ENCODE measurements around the gene TSHZ3.

The TSHZ3 gene

DNA sequence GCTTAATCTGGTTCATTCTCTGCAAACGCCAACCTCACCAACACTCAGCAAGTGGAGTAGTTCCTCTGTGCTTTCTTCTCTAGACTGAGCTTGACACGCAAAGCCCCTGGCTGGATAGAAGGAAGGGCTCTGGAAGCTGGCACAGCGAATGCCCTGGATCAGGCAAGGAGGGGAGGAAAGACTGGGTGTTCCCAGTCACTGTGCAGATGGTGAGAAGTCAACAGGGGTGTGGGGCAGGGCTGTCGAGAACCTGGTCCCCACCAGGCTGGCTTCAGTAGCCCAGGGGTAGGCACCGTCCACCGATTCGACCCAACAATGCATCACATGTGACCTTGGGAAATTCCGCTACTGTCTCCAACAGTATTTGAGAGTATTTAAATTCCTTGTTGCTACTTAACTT, 65.5 kb downstream of the TSHZ3 start:
- no peak for DNase-seq (ENCODE audit: low spot score)

DNA sequence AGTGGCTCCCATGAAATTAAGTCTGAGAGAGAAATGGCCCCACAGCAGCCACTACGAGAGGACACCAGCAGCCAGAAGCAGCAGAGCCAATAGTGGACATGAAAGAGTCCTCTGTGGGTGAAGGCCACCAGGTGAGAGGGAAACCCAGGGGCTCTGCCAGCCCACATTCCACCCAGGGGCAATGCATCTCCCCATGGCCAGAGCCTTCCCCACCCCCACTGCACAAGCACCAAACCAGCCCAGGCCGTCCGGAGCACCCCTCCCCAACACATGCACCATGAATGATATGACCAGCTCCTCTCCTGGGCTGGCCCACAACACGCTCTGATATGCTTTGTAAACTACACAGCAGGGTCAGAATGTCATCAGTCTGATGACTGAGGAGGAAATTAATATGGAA, 66.9 kb downstream of the TSHZ3 start:
- DNase-seq (ENCODE audit: low spot score) = no peak

DNA sequence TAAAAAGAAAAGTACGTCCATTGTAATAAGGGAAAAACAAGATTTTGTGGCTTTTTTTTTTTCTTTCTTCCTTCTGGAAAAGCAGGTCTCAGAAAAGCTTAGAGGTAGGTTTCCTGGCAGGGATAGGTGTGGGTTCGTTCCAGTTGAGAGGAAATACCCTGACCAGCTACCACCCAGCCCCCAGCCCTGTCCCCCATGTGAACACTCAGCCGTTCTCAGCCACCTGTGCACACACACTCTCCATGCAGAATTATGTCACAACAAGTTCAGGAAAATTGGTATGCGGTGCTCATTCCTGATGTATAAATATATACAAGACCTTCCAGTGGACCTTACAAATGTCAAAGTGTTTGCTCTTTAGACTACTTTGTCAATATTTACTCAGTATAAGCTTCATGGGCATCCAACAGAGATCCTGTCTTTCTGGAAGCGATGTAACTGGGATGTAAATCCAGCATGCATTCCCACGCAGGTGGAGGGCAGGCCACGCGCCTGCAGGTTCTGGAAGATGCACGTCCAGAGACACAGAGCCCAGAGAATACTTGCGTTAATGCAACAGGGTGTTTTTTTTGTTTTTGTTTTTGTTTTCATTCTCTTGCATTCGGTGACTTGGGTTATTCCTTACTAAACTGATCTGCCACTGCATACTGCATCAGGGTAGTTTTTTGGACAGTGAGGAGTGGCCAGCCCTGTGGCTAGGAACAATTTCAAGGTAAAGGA, 68.8 kb downstream of the TSHZ3 start:
- DNase-seq (ENCODE audit: low spot score) = no peak

DNA sequence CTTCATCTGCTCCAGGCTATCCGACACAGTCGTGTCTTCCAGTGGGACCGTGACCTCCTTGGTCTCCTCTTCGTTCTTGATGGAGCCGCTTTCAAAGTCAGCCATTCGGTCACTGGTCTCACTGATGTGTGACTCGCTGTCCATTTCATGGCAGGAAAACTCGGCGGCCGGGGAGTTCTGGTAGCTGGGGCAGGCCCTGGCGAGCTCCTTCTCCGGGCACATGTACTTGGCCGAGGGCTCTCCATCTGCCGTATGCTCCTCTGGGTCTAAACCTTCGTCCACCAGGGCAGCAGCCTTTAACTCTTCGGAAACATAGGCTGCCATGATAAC, 69.8 kb downstream of the TSHZ3 start:
- no peak for DNase-seq (ENCODE audit: low spot score)

DNA sequence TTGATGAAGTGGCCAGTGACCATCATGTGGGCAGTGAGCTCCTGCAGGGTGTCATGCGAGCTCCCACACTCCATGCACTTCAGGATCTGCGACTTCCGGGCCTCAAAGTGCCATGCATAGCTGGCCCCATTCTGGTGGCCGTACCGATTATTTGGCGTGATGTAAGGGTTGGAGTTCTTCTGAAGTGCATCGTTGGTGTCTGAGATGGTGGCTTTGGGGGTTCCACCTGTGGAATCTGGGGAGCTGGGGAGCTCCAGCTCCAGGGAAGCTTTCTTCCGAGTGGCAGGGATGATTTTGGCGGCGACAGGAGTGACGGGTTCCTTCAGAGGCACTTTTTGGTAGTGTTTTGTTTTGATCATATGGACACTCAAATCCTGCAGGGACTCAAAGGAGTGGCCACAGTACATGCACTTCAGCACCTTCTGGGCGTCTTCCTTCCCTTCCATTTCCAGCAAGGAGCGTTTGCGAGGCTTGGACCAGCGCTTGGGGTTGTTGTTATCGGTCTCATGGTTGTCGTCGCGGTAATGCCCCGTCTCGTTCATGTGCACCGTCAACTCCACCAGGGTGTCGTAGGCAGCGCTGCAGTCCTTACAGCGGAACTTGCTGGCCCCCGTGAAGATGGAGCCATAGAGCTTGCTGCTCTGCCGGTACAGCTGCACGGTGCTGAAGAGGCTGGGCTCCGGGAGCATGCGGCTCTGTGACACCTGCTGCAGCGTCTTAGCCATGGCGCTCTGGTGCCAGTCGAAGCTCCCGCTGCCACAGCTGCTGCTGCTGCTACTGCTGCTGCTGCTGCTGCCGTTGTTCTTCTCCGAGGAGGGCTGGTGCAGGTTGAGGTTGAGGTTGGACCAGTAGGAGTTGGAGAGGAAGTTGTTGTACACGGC, 70.4 kb downstream of the TSHZ3 start:
- DNase-seq (ENCODE audit: low spot score) = no peak

DNA sequence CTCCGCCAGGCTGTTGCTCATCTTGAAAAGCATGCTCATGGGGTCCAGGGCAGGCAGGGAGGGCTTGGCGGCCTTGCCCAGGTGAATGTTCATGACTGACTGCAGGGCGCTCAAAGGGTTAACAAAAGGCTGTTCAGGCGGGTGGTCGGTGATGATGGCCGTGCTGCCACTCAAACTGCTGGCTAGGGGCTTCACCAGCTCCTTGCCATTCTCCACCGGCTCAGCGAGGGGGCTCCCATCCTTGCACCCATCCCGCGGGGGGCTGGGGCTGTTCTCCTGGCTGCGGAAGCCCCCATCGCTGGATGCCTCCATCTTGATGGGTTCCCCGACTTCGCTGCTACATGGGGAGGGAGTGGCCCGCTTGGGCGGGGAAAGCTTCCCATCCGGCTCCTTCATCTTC, 71.7 kb downstream of the TSHZ3 start:
- no peak for DNase-seq (ENCODE audit: low spot score)

DNA sequence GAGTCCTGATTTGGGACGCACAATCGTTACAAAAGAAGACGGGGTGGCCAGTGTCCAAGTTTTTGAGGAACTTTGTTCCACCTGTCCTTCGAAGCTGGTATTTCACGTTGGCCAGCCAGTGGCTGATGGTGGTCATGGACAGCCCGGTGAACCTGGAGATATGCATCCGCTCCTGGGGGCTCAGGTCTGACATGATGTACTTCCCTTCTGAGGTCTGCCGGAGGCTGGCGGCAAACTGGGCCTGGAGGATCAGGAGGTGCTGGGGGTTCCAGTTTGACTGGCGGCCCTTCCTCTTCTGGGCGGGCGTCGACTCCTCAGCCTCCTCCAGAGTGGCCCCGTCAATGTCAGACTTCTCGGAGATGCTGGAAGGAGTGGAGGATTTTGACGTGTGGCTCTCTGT, 72.4 kb downstream of the TSHZ3 start:
- no peak for DNase-seq (ENCODE audit: low spot score)

DNA sequence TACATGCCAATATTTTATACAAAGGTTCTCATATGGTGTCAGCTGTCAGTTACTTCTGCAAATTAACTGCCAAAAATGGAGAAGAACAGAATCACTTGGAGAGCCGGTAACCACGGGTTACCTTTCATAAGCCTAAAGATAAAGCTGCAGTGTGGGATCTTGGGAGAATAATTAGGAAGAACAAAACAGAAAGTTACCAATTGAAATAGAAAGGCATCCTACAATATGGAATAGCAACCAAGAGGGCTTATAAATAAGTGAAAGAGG, 74.2 kb downstream of the TSHZ3 start:
- DNase-seq (ENCODE audit: low spot score) = no peak

DNA sequence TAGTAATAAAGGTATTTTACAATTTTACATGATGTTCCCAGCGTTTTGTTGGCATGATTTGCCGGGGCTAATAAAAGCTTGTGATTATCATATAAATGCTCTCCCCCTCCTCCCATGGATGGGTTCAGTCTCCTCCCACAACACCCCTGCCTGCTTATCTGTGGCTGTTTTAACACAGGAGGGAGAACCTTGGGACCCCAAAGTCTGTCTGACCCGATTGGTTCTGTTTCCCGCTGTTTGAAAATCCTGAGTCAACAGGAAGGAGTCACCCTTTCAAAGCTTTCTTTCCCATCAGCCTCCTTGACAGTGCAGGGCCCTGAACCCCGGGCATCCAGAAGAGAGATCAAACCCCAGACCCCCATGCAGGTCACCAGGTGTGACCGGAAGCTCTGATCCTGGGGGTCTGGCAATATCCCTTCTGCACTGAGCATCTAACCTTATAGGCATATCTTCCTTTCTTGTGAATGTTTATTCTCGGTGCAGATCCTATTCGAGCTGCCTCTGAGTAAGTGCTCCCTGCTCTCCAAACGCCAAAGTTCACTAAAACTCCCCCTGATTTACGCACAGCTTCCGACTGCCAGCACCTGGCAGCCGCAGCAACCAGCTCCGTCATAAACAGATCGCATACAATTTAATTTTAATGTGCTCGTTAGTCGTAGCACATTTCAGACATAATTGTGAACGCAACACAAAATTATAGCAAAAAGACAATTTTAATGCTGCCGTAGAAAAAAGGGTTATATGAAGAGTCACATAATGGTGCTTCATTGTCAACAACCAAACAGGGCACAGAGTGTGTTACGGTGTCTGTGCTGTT, 74.8 kb downstream of the TSHZ3 start:
- no peak for DNase-seq (ENCODE audit: low spot score)

DNA sequence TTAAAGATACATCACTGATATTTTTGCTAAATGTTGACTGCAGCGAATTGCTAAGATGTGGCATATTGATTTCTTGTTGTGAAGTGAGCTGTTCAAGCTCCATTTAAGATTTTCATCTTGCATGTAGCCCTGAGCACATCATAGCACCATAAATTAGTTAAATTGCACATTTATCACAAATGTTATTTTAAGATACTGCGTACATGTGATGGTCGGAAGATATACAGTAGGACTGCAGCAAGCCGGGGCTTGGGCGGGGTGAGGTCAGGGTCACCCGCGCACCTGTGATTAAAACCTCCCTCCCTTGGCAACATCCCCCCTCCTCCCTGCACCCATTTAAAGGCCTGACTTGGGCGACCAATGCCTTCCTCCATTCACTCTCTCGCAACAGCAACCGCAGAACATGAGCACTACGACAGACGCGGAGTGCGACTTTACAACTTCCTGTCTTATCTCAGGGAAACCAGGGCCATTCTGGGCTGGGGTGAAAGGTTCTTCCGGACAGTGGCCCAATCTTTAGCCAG, 76.6 kb downstream of the TSHZ3 start:
- DNase-seq (ENCODE audit: low spot score) = no peak

DNA sequence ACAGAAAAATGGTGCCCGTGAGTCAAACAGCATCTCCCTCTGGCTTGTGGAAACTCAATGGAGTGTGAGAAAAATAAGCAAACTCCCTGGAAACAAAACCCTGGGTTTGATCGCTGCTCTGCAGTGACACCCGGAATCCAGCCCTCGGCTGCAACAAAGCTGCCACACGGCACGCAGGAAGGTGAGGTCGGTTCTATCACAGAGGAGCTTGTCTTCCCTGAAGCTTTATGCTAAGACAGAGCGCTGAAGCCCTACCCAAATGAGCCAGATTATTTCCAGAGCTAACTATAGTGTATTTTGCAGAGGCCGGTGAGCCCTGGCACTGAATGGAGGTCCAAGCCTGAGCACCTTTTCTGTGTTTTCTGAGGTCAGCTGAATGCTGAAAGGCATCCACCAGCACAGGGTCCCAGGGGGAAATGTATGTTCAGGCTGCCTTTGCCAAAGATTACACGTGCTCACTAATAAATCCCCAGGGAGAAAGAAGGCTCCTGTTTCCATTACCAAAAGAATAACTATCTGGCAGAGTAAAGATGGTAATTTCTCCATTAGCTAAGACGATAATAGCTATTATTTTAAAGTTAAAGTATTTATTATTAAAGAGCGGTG, 77.8 kb downstream of the TSHZ3 start:
- no peak for DNase-seq (ENCODE audit: low spot score)

DNA sequence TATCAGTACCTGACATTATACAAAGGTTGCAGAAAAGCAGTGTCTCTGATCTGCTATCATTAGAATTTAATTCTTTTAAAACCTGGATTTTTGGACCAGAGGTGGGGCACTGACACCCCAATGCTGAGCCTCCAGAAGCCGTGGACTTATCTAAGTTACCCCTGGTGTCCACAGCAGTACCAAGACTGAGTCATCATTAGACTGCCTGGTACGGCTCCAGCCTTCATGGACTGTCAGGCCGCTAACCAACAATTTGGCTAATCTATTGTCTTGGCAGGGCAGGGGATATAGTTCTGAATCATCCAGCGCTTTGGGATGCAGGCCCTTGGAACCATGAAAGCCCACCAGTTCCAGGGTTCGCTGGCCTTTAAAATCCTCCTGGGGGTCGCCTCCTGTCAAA, 78.3 kb downstream of the TSHZ3 start:
- no peak for DNase-seq (ENCODE audit: low spot score)

DNA sequence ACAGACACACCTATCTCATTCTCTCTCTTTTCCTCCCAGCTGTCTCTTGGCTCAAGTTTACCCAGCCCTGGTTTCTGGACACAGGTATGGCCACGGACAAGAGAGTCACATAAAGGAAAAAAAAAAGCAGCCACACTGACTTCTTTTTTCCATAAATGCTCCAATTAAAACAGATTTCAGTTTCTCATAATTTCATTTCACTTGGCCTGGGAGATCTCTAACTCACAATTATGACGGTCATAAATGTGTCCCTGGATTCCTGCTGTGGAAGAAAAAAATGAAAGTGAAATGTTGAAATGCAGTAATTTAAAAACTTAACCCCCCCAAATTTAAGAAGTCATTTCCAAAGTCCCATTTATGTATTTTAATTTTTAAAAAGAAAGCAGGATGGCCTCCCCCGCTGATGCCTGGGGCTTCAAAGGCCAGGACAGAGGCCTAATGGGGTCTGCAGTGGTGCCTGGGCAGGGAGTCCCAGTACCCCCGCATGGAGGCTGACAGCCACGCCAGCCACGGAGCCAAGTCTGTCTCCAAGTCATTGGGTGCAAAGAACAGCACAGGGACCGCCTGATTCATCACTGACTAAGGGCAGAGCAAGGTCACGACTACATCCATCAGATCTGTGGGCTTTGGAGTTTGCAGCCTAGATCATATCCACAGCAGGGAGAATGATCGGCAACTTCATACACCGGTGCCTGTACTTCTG, 79.7 kb downstream of the TSHZ3 start:
- DNase-seq (ENCODE audit: low spot score) = no peak

DNA sequence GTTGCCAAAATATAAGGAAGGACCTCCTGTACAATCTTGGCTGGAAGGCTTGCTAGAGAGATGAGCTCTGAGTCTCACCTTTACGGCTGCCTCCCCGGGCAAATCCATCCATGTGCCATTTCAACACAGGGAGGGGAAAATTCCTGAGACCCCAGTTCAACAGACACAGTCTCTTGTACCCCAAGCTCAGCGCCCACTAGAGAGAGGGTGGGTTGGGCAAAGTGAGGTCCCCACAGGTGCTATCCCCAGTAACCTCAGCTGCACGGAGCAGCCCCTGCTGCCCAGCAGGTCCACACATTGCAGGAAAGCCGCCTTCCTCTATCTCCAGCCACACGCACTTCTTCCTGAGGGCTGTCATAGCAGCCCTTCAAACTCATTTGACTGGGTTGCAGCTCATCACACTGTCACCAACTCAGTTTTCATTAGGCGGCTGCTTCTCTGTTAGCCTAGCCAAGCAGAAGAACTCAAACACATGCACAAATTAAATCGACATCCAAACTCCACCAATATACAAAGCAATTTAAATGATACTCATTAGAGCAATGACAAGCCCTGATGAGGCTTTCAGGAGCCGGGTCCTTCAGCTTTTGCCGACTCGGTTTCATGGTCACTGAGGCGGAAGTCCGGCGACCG, 80.4 kb downstream of the TSHZ3 start:
- DNase-seq (ENCODE audit: low spot score) = no peak

DNA sequence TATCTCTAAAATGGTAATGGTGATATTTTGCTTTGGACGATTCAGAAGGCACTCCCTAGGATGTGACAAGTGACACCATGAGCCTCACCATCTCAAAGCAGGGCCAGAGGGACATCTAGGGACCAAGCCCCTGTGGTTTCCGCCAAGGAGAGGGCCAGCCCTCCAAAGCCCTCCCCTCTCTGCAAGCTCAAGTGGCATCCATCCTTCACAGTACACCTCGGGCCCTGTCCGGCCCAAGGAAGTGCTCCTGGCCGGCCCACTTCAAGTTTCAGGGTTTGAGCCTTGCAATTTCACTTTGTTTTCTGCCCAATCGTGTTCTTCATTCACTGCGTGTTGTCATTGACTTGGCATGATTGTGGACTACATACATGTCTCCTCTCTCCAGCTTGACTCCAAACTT, 82.5 kb downstream of the TSHZ3 start:
- no peak for DNase-seq (ENCODE audit: low spot score)

DNA sequence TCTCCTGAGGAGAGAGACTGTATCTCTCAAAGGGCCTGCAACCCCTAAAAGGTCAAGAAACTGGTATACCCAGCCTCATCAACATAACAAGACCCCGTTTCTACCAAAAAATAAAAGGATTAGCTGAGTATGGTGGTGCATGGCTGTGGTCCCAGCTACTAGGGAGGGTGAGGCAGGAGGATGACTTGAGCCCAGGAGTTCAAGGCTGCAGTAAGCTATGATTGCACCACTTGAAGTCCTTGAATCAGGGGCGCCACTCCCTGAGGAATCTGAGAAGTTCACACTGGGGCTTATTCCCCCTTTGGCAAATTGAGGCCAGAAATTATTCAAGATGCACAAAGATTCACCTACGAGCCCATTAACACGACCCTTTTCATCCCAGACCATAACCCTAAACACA, 83.0 kb downstream of the TSHZ3 start:
- DNase-seq (ENCODE audit: low spot score) = no peak

DNA sequence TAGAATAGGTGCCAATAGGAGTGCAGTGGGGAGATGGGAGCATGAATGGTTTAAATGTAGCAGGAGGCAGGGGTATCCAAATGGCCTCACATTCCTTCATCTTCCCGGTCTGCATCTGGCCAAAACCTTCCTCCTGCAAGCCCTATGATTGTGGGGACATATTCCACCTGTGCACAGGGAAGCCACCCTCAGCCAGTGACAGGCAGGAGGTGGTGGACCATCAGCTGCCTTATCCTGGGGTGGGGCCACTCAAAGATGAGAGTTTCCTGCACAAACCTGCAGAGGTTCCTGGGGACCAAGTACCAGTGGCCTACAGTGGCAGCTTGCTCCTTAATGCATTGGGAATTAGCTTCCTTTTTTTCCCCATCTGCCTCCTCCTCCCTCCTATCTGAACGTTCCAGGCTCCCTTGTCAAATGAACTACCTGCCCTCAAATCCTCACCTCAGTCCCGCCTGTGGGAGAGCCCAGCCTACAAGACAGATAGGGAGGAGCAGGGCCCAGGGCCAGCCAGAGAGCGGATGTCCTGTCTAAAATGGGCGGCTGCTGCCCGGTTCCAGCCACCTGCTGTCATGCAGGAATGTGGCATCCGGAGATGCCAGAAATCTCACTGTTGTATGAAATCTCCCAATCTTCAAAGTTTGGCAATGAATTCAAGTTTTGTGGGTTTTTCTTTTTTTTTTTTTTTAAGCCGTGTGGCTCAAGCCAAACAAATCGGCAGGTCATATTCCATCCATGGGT, 85.0 kb downstream of the TSHZ3 start:
- no peak for DNase-seq (ENCODE audit: low spot score)

DNA sequence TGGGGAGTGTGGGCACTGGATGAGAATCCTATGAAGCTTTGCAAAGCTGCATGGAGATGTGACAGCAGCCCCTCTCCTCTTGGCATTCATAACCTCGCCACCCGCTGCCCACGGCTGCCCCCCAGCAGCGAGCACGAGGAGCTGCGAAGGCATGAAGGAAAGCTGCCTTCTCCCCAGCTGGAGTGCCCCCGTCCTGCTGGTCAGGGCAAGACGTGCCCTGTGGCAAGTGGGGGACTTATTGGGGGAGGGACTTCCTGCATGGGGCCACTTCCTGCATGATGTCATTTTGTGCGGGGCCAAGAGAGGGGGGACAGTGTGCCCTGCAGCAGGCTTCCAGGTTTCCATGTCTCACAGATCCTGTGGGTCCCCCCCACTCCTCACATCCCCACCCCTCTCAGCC, 85.9 kb downstream of the TSHZ3 start:
- DNase-seq (ENCODE audit: low spot score) = no peak

DNA sequence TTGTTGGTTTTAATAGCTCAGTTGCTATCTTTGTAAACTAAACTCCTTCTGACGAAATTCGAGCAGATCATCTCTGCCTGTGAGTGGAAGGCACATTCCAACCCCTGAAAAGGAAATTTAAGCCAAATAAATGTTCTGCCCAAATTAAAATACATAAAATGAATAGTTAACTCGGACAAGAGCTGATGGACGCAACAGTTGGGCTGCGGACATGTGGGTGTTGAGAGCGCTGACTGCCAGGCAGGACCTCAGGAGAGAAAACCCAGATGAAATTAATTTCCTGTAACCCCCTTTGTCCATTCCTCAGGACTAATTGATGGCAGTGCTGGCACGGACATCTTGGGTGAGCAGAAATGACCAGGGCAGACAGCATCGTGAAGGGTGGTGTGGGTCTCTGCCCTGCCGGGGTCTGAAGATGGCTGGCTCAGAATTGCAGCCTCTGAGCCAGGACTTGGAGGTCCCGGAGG, 86.5 kb downstream of the TSHZ3 start:
- no peak for DNase-seq (ENCODE audit: low spot score)

DNA sequence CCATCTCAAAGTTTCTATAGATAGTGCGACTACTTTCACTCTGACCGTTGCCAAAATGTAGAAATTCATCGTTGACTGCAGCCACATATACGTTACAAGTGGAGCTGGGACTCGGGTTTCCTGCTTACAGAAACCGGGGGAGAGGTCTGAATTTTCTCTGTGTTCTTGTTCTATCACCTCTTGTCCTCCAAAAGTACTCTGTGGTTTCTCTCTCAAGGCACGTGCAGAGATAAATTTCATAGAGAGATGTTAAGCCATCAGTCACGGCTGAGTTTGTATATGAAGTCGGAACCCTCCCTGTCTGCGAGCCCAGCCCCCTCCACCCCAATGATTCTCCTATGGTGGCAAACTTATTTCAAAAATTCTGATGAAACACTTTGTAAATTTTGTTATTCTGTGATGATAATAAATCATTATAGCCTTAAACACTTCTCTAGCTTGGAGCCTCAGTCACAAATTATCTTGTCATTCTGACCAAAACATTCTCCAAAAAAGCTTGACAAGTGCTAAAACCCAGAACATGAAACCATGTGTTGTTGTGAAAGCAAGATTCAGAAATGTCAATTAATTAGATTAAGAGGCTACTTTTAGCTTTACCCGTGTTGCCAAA, 87.5 kb downstream of the TSHZ3 start:
- no peak for DNase-seq (ENCODE audit: low spot score)
